Activated naive CD4-positive, alpha-beta T cell treated with anti-CD3 and anti-CD28 coated beads for 36 hours (primary cell): ENCODE results near the gene MTX2. TPM values are rescaled to one million over a fixed set of nuclear protein-coding genes. Genes with fewer than 3 reads are reported as not detected.

Experiments used
- CTCF ChIA-PET: fragments of 350-600 bp; sonication (Branson Sonifier 250); formaldehyde crosslinking; loops from one replicate; lab custom pipeline; 2021; ENCODE audit warnings: antibody characterized with exemption; lab: Charles Lee
- DNase-seq: peaks from one replicate; pipeline ENCODE4 v3.0.0-alpha.2; 2020
- H3K27ac Mint-ChIP-seq: one replicate; pipeline ENCODE4 v1.8.0; 2021; ENCODE audit warnings: mild to moderate bottlenecking, mixed read lengths
- H3K27me3 Mint-ChIP-seq: one replicate; pipeline ENCODE4 v1.8.0; 2021; ENCODE audit warnings: low read depth, mixed read lengths
- H3K36me3 Mint-ChIP-seq: one replicate; pipeline ENCODE4 v1.8.0; 2021; ENCODE audit warnings: low read depth, mixed read lengths
- H3K4me1 Mint-ChIP-seq: one replicate; pipeline ENCODE4 v1.8.0; 2021; ENCODE audit warnings: low read depth, mixed read lengths
- H3K4me3 Mint-ChIP-seq: one replicate; pipeline ENCODE4 v1.8.0; 2021; ENCODE audit warnings: mild to moderate bottlenecking, moderate library complexity, mixed read lengths
- H3K9me3 Mint-ChIP-seq: one replicate; pipeline ENCODE4 v1.8.0; 2021; ENCODE audit warnings: mixed read lengths
- intact Hi-C: fragments of 100-400 bp; cut with micrococcal nuclease; formaldehyde crosslinking; loops from one replicate; pipeline ENCODE4 v1.15.1; 2023
- total RNA-seq, 2 experiments: library from RNA; stranded (reverse); gene quantifications; one replicate each; pipeline ENCODE4 v1.2.3, GENCODE V29; 2021

Gene MTX2
- total RNA-seq, 2 experiments from 2014 or later = 24.3 to 28.1 TPM

DNA sequence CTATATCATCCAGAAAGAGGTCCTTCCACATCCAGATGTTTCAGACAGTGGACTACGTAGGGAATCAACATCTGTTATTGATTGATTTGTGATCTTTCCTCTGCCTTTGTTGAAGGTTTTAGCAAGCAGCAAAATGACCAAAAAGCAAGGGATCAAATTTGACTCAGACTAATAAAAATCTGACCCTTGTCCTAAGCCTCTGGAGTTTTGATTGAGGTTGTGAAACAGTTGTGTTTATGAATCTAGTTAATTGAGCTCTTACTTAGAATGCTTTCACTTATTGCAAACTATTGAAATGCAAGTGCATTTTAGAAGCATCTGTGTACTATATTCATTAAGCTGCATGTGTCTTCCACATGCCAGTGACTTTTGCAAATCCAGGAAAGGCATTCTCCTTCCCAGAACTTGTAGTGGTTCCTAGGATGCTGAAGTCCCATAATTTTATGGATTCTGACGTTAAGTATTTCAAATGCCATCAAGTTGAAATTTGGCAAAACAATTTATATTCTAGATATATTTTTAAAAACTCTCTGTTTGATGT is 116.0 kb downstream of the MTX2 start:
- Mint-ChIP-seq H3K4me1 (no peaks in the 10 kb centered on the region), H3K4me3 (no peak overlapping the region), H3K9me3 (no peaks in the 10 kb centered on the region), H3K36me3 (no peaks in the 10 kb centered on the region), H3K27ac (no peak overlapping the region), H3K27me3 (peaks cover 23% of the 10 kb centered on the region)
- CTCF ChIA-PET = no interaction called here
- intact Hi-C loops = no loop called here
- no peak for DNase-seq

DNA sequence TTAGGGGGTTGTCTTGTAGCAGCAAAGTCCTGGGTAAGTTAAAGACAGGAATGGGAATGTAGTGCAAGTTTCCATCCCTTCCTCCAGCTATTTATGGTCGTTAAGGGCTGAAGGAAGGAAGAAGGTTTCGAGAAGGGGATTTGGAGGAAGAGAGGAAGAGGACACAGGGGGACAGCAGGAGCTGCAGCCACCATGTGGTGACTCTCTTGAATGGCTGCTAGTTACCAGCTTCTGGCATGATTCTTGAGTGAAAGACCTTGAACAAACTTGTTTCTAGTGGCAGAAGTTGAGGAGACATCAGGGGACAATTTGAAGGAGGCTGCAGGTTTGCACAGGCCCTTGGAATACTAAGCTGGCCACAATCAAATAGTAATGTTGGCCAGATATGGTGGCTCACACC is 116.6 kb downstream of the MTX2 start:
- CTCF ChIA-PET = no interaction called here
- no peaks in the 10 kb centered on the region for H3K36me3 Mint-ChIP-seq
- H3K27ac Mint-ChIP-seq = no peak overlapping the region
- H3K27me3 Mint-ChIP-seq = peaks cover 26% of the 10 kb centered on the region
- intact Hi-C loops = no loop called here
- no peaks in the 10 kb centered on the region for H3K4me1 Mint-ChIP-seq
- no peaks in the 10 kb centered on the region for H3K9me3 Mint-ChIP-seq
- DNase-seq = no peak
- no peak overlapping the region for H3K4me3 Mint-ChIP-seq

Other genes starting within 250 kb of the MTX2 start
- gene EVX2, start 185.5 kb upstream of the MTX2 start, total RNA-seq = not detected
- not detected for gene HOXD13, start 176.7 kb upstream of the MTX2 start, total RNA-seq
- not detected for gene HOXD12, start 169.6 kb upstream of the MTX2 start, total RNA-seq
- gene HOXD11, start 162.2 kb upstream of the MTX2 start, total RNA-seq = not detected
- not detected for gene HOXD10, start 152.7 kb upstream of the MTX2 start, total RNA-seq
- gene HOXD9, start 146.7 kb upstream of the MTX2 start, total RNA-seq = not detected
- gene HOXD8, start 139.7 kb upstream of the MTX2 start, total RNA-seq = not detected
- gene HOXD4, start 117.9 kb upstream of the MTX2 start, total RNA-seq = not detected
- gene HOXD3, start 112.1 kb upstream of the MTX2 start, total RNA-seq = not detected
- gene HOXD1, start 80.8 kb upstream of the MTX2 start, total RNA-seq = not detected